ENCODE measurements around the gene WWOX.
A peak's percentile ranks its signal among the peaks of the same experiment; 100 is the strongest.

WWOX gene

GRCh38 chr16:79134300-79134699 lies 1034.8 kb downstream of the WWOX start:
- no peak for DNase-seq

GRCh38 chr16:79136955-79137354 lies 1037.5 kb downstream of the WWOX start:
- no peak for DNase-seq

- no peak for DNase-seq
Measured at GRCh38 chr16:79137426-79137939, 1038.0 kb downstream of the WWOX start.

DNA sequence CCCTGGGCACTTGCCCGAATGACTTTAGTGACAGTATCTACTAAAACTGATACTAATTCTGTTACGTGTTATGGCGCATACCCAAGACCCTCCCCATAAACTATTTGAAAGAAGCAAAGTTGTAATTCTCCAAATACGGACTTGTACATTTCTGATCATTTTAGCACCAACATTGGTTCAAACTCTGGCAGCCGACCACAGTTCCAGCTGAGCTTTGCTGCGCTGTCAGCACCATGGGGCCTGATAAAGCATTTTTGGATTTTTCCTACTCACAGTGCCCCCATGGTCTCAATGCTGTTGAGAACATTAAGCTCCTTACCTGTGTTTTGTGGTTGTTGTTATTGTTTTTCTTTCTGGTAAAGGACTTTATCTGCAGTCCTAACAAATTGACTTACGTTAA lies 1040.3 kb downstream of the WWOX start:
- no peak for DNase-seq

- no peak for DNase-seq
Measured at GRCh38 chr16:79143026-79143425, 1043.6 kb downstream of the WWOX start.

DNA sequence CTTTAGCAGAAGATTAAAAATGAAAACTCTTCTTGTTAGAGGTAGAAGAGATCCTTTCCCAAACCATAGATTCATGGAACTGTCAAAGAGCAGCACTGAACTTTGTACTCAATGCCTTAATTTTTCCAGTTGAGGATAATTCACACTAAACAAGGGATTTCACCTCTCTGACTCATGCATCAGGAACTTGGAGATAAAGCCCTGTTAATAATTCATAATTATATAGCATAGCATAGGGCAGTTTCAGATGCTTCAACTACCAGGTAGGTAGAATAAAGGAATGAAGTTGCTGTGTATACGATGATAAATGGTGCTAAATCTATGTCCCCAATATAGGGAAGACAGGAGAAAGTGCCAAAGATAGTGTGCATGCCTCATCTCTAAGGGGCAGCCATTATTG lies 1050.7 kb downstream of the WWOX start:
- DNase-seq: no peak

GRCh38 chr16:79150632-79151310 lies 1051.3 kb downstream of the WWOX start:
- DNase-seq: peak; percentile 86 to 87

GRCh38 chr16:79154086-79154485 lies 1054.6 kb downstream of the WWOX start:
- peak; percentile 36 to 49 for DNase-seq

DNA sequence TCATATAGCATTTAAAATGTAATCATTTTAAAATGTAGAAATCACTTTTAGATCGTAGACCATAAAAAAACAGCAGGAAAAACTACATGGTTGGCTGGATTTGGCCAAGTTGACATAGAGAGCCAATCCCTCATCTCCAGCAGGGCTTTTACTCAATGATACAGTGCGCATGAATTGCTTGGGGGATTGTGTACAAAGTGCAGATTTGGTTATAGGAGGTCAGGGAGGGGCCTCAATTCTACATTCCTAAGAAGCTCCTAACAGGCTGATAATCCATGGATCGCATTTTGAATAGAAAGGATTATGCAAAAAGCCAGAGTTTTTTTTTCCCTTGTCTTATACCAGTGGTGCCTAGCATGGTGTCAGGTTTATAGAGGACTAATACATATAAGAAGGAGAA lies 1056.0 kb downstream of the WWOX start:
- DNase-seq: no peak

GRCh38 chr16:79155904-79156303 lies 1056.5 kb downstream of the WWOX start:
- DNase-seq: no peak

GRCh38 chr16:79156761-79157160 lies 1057.3 kb downstream of the WWOX start:
- DNase-seq: no peak

DNA sequence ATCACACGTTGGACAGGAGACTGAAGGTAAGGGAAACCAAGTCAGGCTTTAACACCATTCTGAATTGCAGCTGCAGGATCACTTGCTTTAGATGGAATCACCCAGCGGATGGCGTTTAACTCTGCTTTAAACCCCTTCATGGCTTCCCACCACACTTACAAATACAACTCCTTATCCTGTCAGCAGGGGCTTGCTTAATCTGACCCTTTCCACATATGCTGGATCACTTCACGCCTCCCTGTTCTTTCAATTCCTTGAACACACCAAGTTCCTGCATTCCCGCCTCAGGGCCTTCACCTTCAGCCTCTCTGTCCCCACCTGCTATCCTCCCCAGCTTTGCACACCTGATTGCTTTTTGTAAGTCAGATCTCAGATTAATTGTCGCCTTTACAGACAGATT lies 1058.9 kb downstream of the WWOX start:
- DNase-seq: no peak

DNA sequence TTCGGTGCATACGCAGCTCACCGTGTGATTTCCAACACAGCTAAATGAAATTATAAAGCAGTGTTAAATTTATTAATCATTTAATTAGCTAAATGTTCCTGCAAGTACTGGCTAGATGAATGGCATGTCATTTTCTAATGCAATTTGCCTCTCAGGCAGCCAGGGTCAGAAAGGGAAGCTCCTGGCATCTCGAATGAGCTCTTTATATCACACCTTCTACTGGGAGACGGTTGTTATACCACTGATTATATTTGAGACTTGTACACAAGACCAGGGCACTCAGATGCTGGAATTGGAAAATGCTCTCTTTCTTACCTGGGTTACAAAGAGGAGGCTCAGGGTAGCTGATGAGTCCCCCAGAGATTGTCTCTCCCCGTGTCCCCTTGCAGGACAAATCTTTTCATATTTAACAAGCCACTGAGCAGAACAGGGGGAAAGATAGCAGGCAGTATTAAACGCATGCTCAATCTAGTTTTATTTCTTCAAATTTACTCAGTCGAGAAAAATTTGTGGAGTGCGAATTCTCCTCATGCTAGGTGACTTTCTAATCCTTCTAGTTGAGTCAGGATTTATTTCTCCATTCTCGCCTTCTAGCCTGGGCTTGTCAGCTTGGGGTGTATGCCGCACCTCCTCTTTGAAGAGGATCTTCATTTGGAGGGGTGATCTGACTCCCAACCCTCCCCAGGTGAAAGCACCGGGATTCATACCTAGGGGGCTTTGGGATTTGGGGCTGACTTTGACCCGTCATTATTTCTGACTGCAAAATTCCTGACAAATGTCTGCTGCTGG lies 1060.0 kb downstream of the WWOX start:
- no peak for DNase-seq

- no peak for DNase-seq
Measured at GRCh38 chr16:79162977-79163376, 1063.5 kb downstream of the WWOX start.

- peak; percentile 71 to 86 for DNase-seq
Measured at GRCh38 chr16:79163691-79164387, 1064.4 kb downstream of the WWOX start.

DNA sequence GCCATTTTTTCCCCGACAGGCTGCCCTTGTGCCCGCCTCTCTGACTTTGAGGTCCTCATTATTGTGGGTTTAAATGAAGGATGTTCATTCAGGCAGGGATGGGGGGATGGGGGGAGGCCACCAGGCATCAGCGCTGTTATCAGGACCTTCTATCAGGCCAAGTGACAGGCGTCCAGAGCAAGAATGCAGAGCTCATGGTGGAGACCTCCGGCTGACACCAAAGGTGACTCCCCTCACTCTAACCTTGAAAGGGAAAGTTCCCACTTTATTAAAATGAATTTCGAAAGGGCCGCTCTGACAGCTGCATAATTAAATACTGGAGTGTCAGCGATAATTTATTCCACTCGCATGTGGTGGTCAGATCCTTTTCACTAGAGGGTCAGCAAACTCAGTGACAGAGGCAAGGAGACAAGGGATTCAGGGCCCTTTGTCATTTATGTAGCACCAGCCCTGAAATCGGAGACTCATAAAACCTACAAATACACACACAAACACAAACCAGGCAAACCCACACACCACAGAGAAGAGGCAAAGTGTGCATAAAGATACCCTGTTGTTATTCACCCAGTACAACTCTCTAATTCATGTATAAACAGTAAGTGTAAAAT lies 1065.0 kb downstream of the WWOX start:
- no peak for DNase-seq

DNA sequence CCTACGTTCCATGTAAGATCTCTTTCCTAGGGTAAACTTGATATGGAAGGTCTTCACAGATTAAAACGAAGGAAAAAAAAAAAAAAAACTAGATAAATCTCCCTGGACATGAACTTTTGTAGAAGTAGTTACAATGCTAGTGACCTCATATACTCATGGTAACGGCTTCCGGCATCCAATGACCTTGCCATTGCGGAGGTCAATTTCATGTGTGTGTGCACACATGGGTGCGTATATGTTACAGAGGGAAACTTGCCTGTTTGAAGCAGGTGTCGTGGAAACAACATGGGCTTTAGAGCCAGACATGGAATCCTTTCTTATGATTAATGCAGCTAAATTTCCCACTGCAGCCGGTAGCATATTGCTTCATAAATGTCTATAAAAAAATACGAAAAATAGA lies 1065.6 kb downstream of the WWOX start:
- no peak for DNase-seq

GRCh38 chr16:79165506-79165905 lies 1066.1 kb downstream of the WWOX start:
- no peak for DNase-seq

GRCh38 chr16:79167893-79168292 lies 1068.4 kb downstream of the WWOX start:
- DNase-seq: no peak

DNA sequence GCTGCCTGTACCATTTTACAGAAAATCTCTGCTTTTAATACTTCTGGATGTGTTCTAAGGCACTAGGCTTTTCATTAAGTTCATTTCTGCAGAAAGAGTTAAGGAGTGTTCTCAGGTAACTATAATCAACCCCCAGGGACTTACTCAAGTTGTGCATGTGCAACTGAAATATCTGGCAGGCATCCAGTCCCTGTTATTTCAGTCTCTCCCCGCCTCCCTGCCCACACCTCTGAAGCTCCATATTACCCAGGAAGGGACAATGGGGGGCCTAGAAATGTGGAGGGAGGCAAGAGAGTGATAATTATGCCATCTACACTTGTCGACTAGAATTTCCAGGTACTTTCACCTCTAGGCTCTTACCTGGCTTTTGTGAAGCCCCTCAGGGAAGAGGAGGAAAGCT lies 1068.9 kb downstream of the WWOX start:
- DNase-seq: no peak

DNA sequence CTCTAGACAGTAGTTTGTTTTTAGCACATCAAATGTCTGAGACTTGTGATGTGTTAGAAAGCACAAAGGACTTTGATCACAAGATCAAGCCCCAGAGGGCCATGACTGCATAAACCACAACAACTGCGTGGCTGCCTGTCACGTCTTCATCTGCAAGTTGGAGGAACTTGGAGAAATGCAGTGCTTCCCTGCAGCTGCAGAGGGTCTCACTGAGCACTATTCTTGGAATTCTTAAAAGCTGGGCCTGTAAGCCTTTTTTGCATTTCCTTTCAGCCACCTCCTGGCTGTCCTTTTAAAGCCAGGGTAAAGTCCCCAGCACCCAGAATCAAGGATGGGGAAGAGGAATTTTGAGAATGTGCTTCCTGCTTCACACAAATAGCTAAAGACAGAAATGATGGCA lies 1069.8 kb downstream of the WWOX start:
- peak; percentile 47 to 69 for DNase-seq

DNA sequence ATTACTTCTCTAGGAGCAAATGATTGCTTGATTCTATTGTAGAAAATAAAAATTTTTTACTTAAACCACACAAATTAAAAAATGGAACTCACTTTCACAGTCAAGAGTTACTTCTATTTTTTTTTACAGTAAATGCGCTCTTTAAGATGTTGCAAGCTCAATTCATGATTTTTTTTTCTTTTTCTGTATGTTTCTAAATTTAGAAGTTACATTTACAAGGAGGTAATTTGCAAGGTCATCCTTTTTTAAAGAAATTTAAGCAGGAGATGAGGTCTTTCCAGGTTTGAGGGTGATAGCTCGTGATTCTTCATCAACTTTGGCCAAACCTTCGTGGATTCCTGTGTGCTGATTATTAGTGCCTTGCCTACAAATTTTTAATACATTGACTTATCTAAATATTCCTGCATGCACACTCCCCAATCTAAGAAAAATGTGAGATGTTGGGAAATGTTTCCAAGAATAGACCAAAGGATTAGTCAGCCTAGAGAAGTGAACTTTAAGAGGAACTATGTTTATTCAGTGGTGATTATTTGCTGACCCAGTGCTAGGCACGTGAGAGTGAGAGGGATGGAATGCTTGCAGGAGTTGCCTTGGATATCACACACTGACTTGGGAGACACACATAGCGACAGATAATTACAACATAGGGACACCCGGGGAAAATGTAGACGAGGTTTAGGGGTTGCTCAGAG lies 1071.2 kb downstream of the WWOX start:
- DNase-seq: peak; percentile 84 to 93

GRCh38 chr16:79171504-79171903 lies 1072.0 kb downstream of the WWOX start:
- DNase-seq: no peak

Data from inflammatory macrophage treated with lipopolysaccharide for 1 hour (primary cell).